D721Med (cell line): ENCODE measurements around the gene SPATA2.
"Not testable (repeated sequence)": the region's sequence is repeated elsewhere in the genome, so short reads cannot be mapped to it uniquely, and the experiment has no call there.

Source experiments
- DNase-seq: peaks from one replicate; pipeline ENCODE4 v3.0.0; 2011; ENCODE audit warnings: low spot score; ENCODE audit not compliant: insufficient read length
- FAIRE-seq: peaks from 2 replicates; lab custom pipeline; 2011; peaks lifted over from hg19 to GRCh38; lab: Jason Lieb, UNC
- TF ChIP-seq, protein P1 (sequence below): IDR thresholded peaks from 2 replicates; pipeline ENCODE4 v1.5.1; 2012; ENCODE audit warnings: mild to moderate bottlenecking, control low read depth; ENCODE audit not compliant: insufficient read depth; ENCODE audit errors: missing control alignments

SPATA2 gene

DNA sequence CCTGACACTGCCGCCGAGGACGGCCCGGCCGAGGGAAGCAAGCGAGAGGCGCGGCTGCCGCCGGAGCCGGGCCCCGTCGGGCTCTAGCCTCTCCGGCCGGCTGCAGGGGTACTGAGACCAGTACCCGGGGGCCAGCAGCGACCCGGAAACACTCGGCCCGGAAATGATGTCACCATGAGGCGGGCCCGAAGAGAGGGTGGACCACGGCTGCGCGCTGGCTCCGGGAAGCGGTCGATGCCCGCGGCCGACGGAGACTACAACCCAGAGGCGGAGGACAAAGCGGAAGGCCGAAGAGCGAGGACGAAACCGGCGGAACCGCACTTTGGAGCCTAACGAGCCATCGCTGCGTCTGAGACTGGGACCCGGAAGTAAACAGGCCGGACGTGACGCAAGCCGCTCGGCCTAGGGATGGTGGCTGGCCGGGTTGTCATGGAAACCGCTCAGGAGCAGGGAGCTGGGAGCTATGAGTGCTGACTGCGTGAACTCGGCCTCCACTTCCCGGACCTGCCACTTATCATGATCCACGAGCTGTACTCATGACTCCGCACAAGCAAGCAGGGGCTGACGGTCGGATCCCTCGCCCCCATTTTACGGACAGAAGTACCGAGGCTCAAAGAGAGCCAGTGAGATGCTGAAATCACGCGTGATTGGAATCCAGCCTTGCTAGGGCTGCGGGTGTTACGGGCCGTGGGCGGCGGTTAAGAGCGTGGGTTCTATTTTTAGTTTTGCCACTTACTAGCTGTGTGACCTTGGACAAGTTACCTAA lies at the start of gene SPATA2:
Gene SPATA2 (minus strand): TSS at position 150 of the 766 bp plus-strand sequence. CDS start 7,039 bp downstream, outside the sequence.
- no peak for FAIRE-seq
- DNase-seq, result peak; percentile 85
- TF ChIP-seq, protein P1, sequence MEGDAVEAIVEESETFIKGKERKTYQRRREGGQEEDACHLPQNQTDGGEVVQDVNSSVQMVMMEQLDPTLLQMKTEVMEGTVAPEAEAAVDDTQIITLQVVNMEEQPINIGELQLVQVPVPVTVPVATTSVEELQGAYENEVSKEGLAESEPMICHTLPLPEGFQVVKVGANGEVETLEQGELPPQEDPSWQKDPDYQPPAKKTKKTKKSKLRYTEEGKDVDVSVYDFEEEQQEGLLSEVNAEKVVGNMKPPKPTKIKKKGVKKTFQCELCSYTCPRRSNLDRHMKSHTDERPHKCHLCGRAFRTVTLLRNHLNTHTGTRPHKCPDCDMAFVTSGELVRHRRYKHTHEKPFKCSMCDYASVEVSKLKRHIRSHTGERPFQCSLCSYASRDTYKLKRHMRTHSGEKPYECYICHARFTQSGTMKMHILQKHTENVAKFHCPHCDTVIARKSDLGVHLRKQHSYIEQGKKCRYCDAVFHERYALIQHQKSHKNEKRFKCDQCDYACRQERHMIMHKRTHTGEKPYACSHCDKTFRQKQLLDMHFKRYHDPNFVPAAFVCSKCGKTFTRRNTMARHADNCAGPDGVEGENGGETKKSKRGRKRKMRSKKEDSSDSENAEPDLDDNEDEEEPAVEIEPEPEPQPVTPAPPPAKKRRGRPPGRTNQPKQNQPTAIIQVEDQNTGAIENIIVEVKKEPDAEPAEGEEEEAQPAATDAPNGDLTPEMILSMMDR, result no peak

- FAIRE-seq (no peak), DNase-seq (no peak)
- TF ChIP-seq, protein P1, result no peak
Observed at GRCh38 chr20:49961413-49961812, 46.1 kb upstream of the SPATA2 start.

DNA sequence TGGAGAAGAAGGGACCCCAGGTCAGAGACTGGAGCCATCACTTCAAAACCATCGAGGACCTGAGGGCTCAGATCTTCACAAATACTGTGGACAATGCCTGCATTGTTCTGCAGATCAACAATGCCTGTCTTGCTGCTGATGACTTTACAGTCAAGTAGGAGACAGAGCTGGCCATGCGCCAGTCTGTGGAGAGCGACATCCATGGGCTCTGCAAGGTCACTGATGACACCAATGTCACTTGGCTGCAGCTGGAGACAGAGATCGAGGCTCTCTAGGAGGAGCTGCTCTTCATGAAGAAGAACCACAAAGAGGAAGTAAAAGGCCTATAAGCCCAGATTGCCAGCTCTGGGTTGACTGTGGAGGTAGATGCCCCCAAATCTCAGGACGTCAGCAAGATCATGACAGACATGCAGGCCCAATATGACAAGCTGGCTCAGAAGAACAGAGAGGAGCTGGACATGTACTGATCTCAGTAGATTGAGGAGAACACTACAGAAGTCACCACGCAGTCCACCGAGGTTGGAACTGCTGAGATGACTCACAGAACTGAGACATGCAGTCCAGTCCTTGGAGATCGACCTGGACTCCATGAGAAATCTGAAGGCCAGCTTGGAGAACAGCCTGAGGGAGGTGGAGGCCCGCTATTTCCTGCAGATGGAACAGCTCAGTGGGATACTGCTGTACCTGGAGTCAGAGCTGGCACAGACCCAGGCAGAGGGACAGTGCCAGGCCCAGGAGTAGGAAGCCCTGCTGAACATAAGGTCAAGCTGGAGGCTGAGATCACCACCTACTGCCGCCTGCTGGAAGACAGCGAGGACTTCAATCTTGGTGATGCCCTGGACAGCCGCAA lies 42.0 kb upstream of the SPATA2 start:
- not testable (repeated sequence) for DNase-seq, FAIRE-seq

GRCh38 chr20:49956689-49957088 lies 41.4 kb upstream of the SPATA2 start:
- DNase-seq, result no peak
- TF ChIP-seq, protein P1, result no peak
- FAIRE-seq, result no peak

GRCh38 chr20:49955830-49956396 lies 40.6 kb upstream of the SPATA2 start:
- DNase-seq, FAIRE-seq: not testable (repeated sequence)

DNA sequence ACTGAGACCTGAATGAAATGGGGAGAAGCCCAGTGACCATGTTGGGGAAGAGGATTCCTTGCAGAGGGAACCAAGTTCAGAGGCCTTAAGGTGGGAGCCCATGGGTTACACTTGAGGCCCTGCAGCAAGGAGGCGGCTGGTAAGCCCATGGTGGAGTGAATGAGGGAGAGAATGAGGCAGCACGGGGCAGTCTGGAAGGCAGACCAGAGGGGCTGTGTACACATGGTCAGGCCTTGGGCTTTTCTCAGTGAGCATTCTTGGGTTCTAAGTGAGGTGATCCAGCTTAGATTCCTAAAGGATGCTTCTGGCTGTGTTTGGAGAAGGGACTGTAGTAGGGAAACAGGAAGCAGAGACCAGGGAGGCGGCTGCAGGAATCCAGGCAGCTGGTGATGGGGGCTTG lies 39.8 kb upstream of the SPATA2 start:
- no peak for DNase-seq
- FAIRE-seq, result no peak
- TF ChIP-seq, protein P1, result no peak

GRCh38 chr20:49951151-49951550 lies 35.8 kb upstream of the SPATA2 start:
- TF ChIP-seq, protein P1, result no peak
- FAIRE-seq (no peak), DNase-seq (no peak)
